C4-2B (cell line): Measurements from ENCODE around the gene PALM2AKAP2.

Experiments
- ZFX ChIP-seq: fragments of 450-650 bp; IDR thresholded peaks from 2 replicates; pipeline ENCODE4 v1.6.1; 2017
- TF ChIP-seq, protein P1 (sequence below): fragments of 450-650 bp; conservative IDR thresholded peaks from 2 replicates; pipeline ENCODE4 v1.5.1; 2017; ENCODE audit warnings: mild to moderate bottlenecking

DNA sequence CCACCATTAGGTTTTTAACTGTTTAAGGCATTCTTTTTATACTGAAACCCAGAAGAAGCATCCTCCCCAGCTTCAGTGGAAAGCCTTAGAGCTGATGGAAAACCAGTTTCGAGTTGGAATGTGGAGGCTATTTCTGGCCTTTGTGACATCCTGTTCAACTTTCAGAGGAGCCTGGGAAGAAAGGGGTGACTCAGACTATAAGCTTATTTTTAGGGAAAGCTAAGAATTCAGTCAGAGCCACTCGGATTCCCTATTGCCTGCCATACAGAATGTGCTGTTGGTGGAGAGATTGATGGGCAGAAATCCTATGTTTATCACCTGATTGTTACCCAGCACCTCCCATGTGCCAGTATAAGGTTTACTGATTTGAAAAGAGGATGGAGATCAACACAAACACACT lies 19.8 kb downstream of the PALM2AKAP2 start:
- TF ChIP-seq, protein P1, sequence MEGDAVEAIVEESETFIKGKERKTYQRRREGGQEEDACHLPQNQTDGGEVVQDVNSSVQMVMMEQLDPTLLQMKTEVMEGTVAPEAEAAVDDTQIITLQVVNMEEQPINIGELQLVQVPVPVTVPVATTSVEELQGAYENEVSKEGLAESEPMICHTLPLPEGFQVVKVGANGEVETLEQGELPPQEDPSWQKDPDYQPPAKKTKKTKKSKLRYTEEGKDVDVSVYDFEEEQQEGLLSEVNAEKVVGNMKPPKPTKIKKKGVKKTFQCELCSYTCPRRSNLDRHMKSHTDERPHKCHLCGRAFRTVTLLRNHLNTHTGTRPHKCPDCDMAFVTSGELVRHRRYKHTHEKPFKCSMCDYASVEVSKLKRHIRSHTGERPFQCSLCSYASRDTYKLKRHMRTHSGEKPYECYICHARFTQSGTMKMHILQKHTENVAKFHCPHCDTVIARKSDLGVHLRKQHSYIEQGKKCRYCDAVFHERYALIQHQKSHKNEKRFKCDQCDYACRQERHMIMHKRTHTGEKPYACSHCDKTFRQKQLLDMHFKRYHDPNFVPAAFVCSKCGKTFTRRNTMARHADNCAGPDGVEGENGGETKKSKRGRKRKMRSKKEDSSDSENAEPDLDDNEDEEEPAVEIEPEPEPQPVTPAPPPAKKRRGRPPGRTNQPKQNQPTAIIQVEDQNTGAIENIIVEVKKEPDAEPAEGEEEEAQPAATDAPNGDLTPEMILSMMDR, result no peak
- no peak for TF ChIP-seq ZFX
